Measurements from ENCODE around the gene TRAF7. TPM values are rescaled to one million over a fixed set of nuclear protein-coding genes. Genes with fewer than 3 reads are reported as not detected.

TRAF7 gene
- total and polyA plus RNA-seq, 2 of the 8 experiments (the other 6 are each of a cell fraction or from before 2014, with no cell fraction given), result 96.8 to 148 TPM

GRCh38 chr16:2173916-2174315 lies 18.3 kb downstream of the TRAF7 start:
- CTCF ChIA-PET (ENCODE audit: partially characterized antibody), result no interaction called here
- no peak for TF ChIP-seq RXRA (IDR thresholded peaks at IDR 0.05; ENCODE audit: insufficient read depth, low read depth, low read length)
- TF ChIP-seq CHD1 (IDR thresholded peaks at IDR 0.05; ENCODE audit: low read depth, low read length), result no peak
- no peak for TF ChIP-seq CBX8 (IDR thresholded peaks at IDR 0.05; ENCODE audit: borderline replicate concordance, low read depth, low read length)
- TF ChIP-seq JUN (IDR thresholded peaks at IDR 0.05; ENCODE audit: low read depth, low read length), result no peak
- TF ChIP-seq TCF12 (IDR thresholded peaks at IDR 0.05; ENCODE audit: low read depth, low read length), result no peak
- TF ChIP-seq GABPA (IDR thresholded peaks at IDR 0.05; ENCODE audit: borderline replicate concordance, insufficient read depth, low read length), result no peak
- no peak for TF ChIP-seq ATF3 (IDR thresholded peaks at IDR 0.05; ENCODE audit: insufficient read depth, low read depth, low read length)
- no peak for TF ChIP-seq YY1 (IDR thresholded peaks at IDR 0.05; ENCODE audit: low read depth, low read length)
- TF ChIP-seq JUND (IDR thresholded peaks at IDR 0.05; ENCODE audit: low read length), result no peak
- TF ChIP-seq SIX5 (IDR thresholded peaks at IDR 0.05; ENCODE audit: low read depth, low read length), result no peak
- no peak for TF ChIP-seq BRCA1 (IDR thresholded peaks at IDR 0.05; ENCODE audit: low read depth, low read length)
- TF ChIP-seq CTBP2 (IDR thresholded peaks at IDR 0.05; ENCODE audit: borderline replicate concordance, insufficient read depth, insufficient read length, low read length), result no peak
- TF ChIP-seq EP300 (IDR thresholded peaks at IDR 0.05; ENCODE audit: borderline replicate concordance in 1 of 2, low read depth in 2 of 2, low read length in 2 of 2), result no peak
- no peak for TF ChIP-seq RNF2 (IDR thresholded peaks at IDR 0.05; ENCODE audit: borderline replicate concordance, low read depth, low read length, missing control alignments, poor library complexity, severe bottlenecking)

More at GRCh38 chr16:2173916-2174315, 18.3 kb downstream of the TRAF7 start:
- Histone ChIP-seq H3K36me3 (ENCODE audit: control insufficient read depth in 2 of 4, insufficient read depth in 4 of 4, low read length in 3 of 4) (peaks cover 24 to 68% (median 36%) of the 10 kb centered on the region in 4 experiments), H3K27me3 (replicated peaks in 1 of 4; ENCODE audit: control insufficient read depth in 3 of 4, extremely low read depth in 1 of 4, insufficient read depth in 3 of 4, low read length in 3 of 4) (no peaks in the 10 kb centered on the region), H2BK5ac (ENCODE audit: low read depth, low read length) (no peak overlapping the region), H3K79me1 (ENCODE audit: low read depth, low read length) (no peaks in the 10 kb centered on the region), H3K4ac (replicated peaks; ENCODE audit: insufficient read length, low read depth, low read length) (no peak overlapping the region), H2AFZ (ENCODE audit: low read length) (no peak overlapping the region), H2BK120ac (replicated peaks; ENCODE audit: low read depth, low read length) (no peak overlapping the region), H3K4me1 (replicated peaks in 1 of 4; ENCODE audit: control insufficient read depth in 3 of 4, insufficient read depth in 4 of 4, low read length in 3 of 4) (no peaks in the 10 kb centered on the region; a peak in 1 of 7 replicates), H2BK15ac (ENCODE audit: low read length) (no peak overlapping the region), H3K9me3 (ENCODE audit: insufficient read depth in 2 of 2, low read depth in 1 of 2, low read length in 1 of 2) (no peaks in the 10 kb centered on the region), H2AK5ac (ENCODE audit: low read depth, low read length) (no peak overlapping the region), H3K27ac (ENCODE audit: low read depth, low read length) (no peak overlapping the region), H3K14ac (ENCODE audit: insufficient read length) (no peak overlapping the region), H2BK12ac (ENCODE audit: low read depth, low read length) (no peak overlapping the region), H4K8ac (ENCODE audit: extremely low read depth, insufficient read depth, low read length) (no peak overlapping the region), H4K5ac (ENCODE audit: insufficient read length, low read depth, low read length) (no peak overlapping the region), H3K79me2 (ENCODE audit: control insufficient read depth in 1 of 2, insufficient read depth in 2 of 2, low read length in 2 of 2) (no peaks in the 10 kb centered on the region), H3K18ac (ENCODE audit: extremely low read depth, low read length) (no peak overlapping the region), H3K4me2 (ENCODE audit: insufficient read depth in 1 of 2, low read depth in 2 of 2, low read length in 2 of 2) (no peak overlapping the region), H4K91ac (replicated peaks; ENCODE audit: insufficient read length, low read length) (no peak overlapping the region), H2BK20ac (ENCODE audit: low read length) (no peak overlapping the region), H3K23me2 (ENCODE audit: low read depth, low read length) (no peaks in the 10 kb centered on the region; the same call in 1 of the 2 replicates), H3K56ac (replicated peaks; ENCODE audit: insufficient read length, low read depth, low read length) (no peak overlapping the region), H4K20me1 (replicated peaks in 1 of 2; ENCODE audit: control insufficient read depth in 1 of 2, insufficient read depth in 2 of 2, low read length in 2 of 2) (peaks cover 2 to 29% of the 10 kb centered on the region in 2 experiments), H3K23ac (ENCODE audit: insufficient read length) (no peak overlapping the region), H3K4me3 (ENCODE audit: extremely low read depth in 1 of 4, insufficient read depth in 2 of 4, low read depth in 3 of 4, low read length in 4 of 4) (no peak overlapping the region), H3K9ac (replicated peaks in 1 of 4; ENCODE audit: extremely low read depth in 1 of 4, low read depth in 3 of 4, low read length in 3 of 4) (no peak overlapping the region)
- no peak for FAIRE-seq
- WGBS, 2 experiments (ENCODE audit: extremely low coverage in 1 of 2, insufficient coverage in 1 of 2, insufficient read length in 1 of 2, insufficient replicate concordance in 2 of 2, low coverage in 1 of 2, low lambda C conversion rate in 2 of 2, missing lambda C conversion rate in 1 of 2), result 80% methylated on average over 3 of the region's 4 CpGs; no CpG with 5 or more reads in 1 of the 2 experiments
- POLR2A ChIA-PET (ENCODE audit: partially characterized antibody), result interaction anchor here (1.3 to 13.5 kb wide), 2 partner anchors 17 to 21 kb away, joined by 3 to 312 read pairs; partner anchors contain the start of gene TRAF7
- no peak for DNase-seq (ENCODE audit: low read depth in 1 of 2, low spot score in 2 of 2)
